ENCODE data around the gene SLMAP.

The SLMAP gene

DNA sequence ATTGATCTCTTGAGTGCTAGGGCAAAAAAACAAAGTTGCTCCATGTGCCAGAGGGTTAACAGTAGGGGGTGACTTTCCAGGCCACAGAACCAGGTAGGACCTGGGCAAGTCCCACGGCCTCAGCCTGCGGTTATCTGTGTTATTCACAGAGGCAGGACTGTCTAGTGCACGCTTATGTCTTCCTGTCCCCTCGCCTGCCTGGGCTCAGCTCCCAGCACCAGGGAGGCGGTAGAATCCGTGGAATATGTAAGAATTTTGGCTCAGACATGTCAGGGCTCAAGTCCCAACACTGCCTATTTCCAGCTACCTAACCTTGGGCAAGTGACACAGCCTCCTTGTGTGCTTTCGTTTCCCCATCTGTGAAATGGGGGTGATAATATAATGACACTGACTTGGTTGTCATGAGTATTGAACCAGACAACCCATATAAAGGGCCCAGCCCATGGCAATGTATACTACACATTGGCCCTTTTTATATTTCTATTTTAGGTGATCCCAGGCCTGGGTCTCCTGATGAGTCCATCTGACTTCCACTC, 207.8 kb downstream of the SLMAP start:
- peak; percentile 63 for DNase-seq (ENCODE audit: low spot score)

DNA sequence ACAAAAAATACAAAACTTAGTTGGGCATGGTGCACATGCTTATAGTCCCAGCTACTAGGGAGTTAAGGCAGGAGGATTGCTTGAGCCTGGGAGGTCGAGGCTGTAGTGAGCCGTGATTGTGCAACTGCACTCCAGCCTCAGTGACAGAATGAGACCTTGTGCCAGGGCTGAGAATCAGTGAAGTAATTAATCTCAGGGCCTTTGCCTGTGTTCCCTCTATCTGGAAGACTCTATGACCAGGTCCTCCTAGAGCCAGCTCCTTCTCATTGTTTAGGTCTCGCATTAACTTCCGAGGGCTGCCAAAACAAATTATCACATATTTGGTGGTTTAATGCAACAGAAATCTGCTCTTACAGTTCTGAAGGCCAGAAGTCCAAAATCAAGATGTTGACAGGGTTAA, 210.7 kb downstream of the SLMAP start:
- no peak for DNase-seq (ENCODE audit: low spot score)

DNA sequence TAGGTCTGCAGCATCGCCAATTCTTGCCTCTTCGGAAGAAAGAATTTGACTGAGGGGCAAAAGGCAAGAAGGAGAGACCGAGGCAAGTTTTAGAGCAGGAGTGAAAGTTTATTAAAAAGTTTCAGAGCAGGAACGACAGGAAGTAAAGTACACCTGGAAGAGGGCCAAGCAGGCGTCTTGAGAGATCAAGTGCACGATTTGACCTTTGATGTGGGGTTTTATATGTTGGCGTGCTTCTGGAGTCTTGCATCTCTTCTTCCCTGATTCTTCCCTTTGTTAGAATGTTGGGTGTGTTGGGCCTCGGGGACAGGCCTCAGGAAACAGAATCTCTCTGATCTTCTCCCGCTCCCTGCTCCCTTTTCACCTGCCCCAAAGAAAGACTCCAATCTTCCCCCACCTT, 211.5 kb downstream of the SLMAP start:
- no peak for DNase-seq (ENCODE audit: low spot score)

DNA sequence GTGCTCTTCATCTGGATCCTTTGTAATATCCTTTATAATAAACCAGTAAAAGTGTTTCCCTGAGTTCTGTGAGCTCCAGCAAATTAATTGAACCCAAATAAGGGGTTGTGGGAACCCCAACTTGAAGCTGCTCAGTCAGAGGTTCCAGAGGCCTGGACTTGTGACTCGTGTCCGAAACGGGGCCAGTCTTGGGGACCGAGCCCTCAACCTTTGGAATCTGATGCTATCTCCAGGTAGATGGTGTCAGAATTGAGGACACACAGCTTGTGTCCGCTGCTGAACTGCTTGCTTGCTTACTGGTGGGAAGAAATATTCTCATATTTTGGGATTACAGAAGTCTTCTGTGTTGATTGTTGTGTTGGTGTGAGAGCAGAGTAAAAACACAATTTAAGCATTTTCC, 212.4 kb downstream of the SLMAP start:
- DNase-seq (ENCODE audit: low spot score): no peak

DNA sequence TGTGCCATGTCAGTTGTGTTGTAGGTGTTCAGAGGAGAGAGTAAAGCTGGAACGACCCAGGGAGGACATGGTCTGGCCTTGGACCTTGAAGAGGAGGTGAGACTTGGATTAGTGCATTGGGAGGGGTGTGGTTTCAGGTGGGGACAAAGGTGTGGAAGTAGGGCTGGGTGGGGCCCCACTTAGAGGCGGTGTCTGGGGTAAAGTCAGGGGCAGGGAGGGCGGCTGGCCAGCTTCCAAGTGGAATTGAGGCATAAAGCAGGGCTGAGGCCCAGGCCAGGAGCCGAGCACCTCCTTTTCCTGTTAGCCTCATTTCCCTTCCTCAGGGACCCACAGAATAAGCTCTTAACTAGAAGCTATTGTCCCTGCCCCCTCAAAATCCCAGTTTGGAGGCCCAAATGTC, 215.9 kb downstream of the SLMAP start:
- no peak for DNase-seq (ENCODE audit: low spot score)

DNA sequence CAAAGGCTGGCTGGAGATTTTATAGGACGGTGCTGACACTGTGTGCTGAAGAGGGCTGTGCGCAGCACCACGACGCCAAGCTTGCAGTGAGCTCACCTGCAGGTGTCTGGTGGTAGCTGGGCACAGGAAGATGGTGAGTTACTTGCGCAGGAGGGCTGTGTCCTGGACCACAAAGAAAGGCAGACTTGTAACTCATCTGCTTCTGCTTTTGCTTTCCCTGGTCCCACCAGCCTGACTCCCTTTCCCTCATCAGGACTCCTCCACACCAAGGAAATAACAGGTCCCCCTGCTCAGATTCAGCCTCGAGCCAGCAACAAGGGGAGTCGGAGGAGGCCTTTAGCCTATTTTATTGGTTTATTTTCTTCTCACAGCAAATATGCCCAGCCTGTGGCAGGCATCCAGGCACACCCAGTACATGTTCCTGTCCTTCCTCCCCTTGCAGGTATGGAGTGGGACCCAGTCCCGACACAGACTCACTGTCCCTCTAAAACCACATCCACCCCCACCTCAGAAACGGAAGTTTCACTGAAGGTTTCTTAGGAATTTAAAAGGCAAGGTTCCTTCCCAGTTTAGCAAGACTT, 216.5 kb downstream of the SLMAP start:
- no peak for DNase-seq (ENCODE audit: low spot score)

DNA sequence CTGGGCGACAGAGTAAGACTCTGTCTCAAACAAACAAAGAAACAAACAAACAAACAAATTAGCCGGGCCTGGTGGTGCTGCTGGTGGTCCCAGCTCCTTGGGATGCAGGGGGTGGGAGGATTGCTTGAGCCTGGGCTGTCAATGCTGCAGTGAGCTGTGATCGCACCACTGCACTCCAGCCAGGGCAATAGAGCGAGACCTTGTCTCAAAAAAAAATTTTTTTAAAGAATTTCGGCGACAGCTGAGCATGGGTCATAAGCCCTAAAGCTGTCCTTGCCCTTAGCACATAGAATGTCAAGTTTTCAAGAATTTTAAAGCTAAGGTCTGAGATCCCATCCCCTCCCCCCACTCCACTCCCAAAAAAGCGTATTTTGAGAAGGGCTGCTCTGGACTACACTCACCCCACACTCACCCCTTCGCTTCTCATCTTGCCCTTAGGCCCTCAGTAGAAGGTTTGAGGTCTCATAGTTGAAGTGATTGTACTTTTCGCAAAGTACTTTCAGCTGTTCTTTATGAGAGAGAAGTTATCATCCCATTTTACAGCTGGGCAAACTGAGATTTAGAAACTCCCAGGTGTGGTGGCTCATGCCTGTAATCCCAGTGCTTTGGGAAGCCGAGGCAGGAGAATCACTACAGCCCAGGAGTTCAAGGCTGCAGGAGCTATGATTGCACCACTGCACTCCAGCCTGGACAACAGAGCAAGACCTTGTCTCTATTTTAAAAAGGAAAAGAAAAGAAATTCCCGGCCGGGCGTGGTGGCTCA, 217.8 kb downstream of the SLMAP start:
- no peak for DNase-seq (ENCODE audit: low spot score)

DNA sequence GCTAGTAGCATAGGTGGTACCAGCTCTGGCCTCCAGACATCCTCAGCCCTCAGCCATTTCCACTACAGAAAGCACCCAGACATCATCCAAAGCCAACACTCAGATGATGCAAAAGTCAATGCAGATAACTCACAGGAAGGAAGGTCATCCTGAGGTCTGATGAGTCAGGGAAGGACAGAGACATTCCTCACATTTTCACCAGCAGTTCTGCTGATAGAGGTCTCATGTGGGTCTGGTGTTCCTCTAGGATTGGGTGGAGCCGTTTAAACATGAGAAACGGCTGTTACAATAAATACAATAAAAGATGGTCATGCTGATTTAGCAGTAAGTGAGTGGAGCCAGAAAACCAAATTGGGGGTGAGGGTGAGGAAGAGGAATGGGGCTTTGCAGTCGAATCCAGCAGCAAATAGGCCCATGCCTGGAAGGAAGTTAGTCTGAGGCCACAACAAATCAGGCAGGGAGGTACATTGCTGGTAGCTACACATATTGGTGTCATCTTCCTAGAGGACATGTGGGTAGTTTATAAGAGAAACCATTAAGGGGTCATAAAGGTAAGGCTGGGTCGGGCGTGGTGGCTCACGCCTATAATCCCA, 218.8 kb downstream of the SLMAP start:
- no peak for DNase-seq (ENCODE audit: low spot score)

DNA sequence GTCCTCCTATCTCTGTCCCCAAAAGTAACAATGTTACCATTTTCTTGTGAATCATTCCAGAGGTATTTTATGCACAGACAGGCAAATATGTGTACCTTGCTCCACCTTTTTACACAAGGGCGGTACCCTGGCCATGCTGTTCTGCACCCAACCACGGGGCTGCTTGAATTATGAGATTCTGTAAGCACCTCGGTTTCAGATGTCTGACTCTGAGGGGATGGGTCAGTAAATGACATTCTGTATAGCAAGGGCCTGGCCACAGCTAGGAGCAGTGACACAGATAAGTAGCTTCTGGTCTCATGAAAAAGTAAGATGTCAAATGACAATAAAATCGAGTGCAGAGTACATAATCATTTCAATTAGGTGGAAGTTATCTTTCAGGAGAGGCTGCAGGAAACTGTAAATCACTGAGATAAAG, 221.7 kb downstream of the SLMAP start:
- no peak for DNase-seq (ENCODE audit: low spot score)

DNA sequence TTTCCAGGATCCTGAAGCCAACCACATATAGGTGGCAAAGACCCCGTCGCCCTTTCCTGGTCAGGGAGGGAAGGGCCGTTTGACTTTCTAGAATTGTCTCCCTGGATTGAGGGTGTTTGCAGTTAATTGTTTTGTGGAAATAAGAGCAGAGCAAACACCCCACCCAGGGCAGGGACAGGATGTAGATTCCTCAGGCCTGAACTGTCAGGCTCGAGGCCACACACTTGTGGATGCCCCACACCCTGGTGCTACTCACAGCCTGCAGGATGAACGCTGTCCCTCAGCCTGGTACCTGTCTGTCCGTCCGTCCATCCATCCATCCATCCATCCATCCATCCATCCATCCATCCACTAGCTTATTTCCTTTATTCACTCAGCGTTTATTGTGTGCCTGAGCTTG, 222.2 kb downstream of the SLMAP start:
- no peak for DNase-seq (ENCODE audit: low spot score)

Measured in cerebellar cortex (tissue), 1 donor.